ENCODE measurements around the gene PRPF39.

The PRPF39 gene

GRCh38 chr14:45104561-45104960 is 20.6 kb downstream of the PRPF39 start (continued):
- no peak for TF ChIP-seq TSHZ2 (CRISPR knock-in tag; IDR thresholded peaks at IDR 0.05)
- TF ChIP-seq ZFP3 (CRISPR knock-in tag; IDR thresholded peaks at IDR 0.05): no peak
- TF ChIP-seq PPARA (CRISPR knock-in tag; IDR thresholded peaks at IDR 0.05; ENCODE audit: borderline replicate concordance): no peak
- no peak for TF ChIP-seq ZNF565 (CRISPR knock-in tag; conservative IDR thresholded peaks at IDR 0.05; ENCODE audit: low read depth)
- TF ChIP-seq ZFP30 (CRISPR knock-in tag; IDR thresholded peaks at IDR 0.05): no peak
- no peak for TF ChIP-seq ISL1 (CRISPR knock-in tag; IDR thresholded peaks at IDR 0.05)

GRCh38 chr14:45112896-45113781 is 29.2 kb downstream of the PRPF39 start:
- no peak; the same call in 2 of the 3 replicates for ATAC-seq
- no peak for TF ChIP-seq ZFP3 (CRISPR knock-in tag; IDR thresholded peaks at IDR 0.05)
- no peak for TF ChIP-seq TSHZ2 (CRISPR knock-in tag; IDR thresholded peaks at IDR 0.05)
- TF ChIP-seq, protein P1, sequence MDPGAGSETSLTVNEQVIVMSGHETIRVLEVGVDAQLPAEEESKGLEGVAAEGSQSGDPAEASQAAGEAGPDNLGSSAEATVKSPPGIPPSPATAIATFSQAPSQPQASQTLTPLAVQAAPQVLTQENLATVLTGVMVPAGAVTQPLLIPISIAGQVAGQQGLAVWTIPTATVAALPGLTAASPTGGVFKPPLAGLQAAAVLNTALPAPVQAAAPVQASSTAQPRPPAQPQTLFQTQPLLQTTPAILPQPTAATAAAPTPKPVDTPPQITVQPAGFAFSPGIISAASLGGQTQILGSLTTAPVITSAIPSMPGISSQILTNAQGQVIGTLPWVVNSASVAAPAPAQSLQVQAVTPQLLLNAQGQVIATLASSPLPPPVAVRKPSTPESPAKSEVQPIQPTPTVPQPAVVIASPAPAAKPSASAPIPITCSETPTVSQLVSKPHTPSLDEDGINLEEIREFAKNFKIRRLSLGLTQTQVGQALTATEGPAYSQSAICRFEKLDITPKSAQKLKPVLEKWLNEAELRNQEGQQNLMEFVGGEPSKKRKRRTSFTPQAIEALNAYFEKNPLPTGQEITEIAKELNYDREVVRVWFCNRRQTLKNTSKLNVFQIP (CRISPR knock-in tag; IDR thresholded peaks at IDR 0.05; ENCODE audit: borderline replicate concordance, low read depth): no peak
- no peak for TF ChIP-seq OSR1 (CRISPR knock-in tag; IDR thresholded peaks at IDR 0.05)
- TF ChIP-seq PPARA (CRISPR knock-in tag; IDR thresholded peaks at IDR 0.05; ENCODE audit: borderline replicate concordance): no peak
- TF ChIP-seq ZNF70 (CRISPR knock-in tag; IDR thresholded peaks at IDR 0.05): no peak
- no peak for TF ChIP-seq ZNF565 (CRISPR knock-in tag; conservative IDR thresholded peaks at IDR 0.05; ENCODE audit: low read depth)
- no peak for TF ChIP-seq ZNF8 (CRISPR knock-in tag; IDR thresholded peaks at IDR 0.05)
- TF ChIP-seq CREB5 (CRISPR knock-in tag; IDR thresholded peaks at IDR 0.05; ENCODE audit: low read depth): no peak
- no peak for TF ChIP-seq ARNTL (CRISPR knock-in tag; IDR thresholded peaks at IDR 0.05; ENCODE audit: borderline replicate concordance, low read depth)
- no peak for TF ChIP-seq CSRNP3 (CRISPR knock-in tag; IDR thresholded peaks at IDR 0.05)

DNA sequence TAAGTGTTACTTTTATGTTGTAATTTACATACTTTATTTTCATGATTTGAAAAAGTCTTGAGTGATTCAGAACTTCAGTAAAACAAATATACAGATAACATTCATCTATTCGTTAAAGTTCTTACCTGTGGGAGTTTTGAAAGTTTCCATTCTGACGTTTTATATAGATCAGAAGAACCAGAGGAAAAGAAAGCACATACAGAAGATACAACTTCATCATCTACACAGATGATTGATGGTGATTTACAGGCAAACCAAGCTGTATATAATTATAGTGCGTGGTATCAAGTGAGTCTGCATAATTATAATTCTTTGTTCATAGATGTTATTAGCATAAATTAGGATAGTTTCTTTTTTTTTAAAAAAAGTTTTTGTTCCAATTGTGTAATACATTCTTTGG is 30.4 kb downstream of the PRPF39 start:
- no peak for ATAC-seq
- TF ChIP-seq CREB5 (CRISPR knock-in tag; IDR thresholded peaks at IDR 0.05; ENCODE audit: low read depth) (no peak), PPARA (CRISPR knock-in tag; IDR thresholded peaks at IDR 0.05; ENCODE audit: borderline replicate concordance) (no peak), ISL1 (CRISPR knock-in tag; IDR thresholded peaks at IDR 0.05) (no peak), ESRRG (CRISPR knock-in tag; IDR thresholded peaks at IDR 0.05) (no peak), ZFP30 (CRISPR knock-in tag; IDR thresholded peaks at IDR 0.05) (no peak), ZNF70 (CRISPR knock-in tag; IDR thresholded peaks at IDR 0.05) (no peak), CSDC2 (CRISPR knock-in tag; IDR thresholded peaks at IDR 0.05) (no peak), ZNF565 (CRISPR knock-in tag; conservative IDR thresholded peaks at IDR 0.05; ENCODE audit: low read depth) (no peak), CSRNP3 (CRISPR knock-in tag; IDR thresholded peaks at IDR 0.05) (no peak)
- TF ChIP-seq, protein P2, sequence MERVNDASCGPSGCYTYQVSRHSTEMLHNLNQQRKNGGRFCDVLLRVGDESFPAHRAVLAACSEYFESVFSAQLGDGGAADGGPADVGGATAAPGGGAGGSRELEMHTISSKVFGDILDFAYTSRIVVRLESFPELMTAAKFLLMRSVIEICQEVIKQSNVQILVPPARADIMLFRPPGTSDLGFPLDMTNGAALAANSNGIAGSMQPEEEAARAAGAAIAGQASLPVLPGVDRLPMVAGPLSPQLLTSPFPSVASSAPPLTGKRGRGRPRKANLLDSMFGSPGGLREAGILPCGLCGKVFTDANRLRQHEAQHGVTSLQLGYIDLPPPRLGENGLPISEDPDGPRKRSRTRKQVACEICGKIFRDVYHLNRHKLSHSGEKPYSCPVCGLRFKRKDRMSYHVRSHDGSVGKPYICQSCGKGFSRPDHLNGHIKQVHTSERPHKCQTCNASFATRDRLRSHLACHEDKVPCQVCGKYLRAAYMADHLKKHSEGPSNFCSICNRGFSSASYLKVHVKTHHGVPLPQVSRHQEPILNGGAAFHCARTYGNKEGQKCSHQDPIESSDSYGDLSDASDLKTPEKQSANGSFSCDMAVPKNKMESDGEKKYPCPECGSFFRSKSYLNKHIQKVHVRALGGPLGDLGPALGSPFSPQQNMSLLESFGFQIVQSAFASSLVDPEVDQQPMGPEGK (CRISPR knock-in tag; IDR thresholded peaks at IDR 0.05; ENCODE audit: borderline replicate concordance): no peak
- TF ChIP-seq, protein P1 (CRISPR knock-in tag; IDR thresholded peaks at IDR 0.05; ENCODE audit: borderline replicate concordance, low read depth): no peak

All from SK-N-SH treated with all-trans-retinoic acid at 6 μM for 48 hours (cell line).